GM18505 (cell line): ENCODE data around the gene APBB2.

Experiments used
- ATAC-seq: cut with Tn5 transposase; IDR thresholded peaks from one replicate; pipeline ENCODE4 v1.9.1; 2021; ENCODE audit not compliant: unreplicated experiment
- POLR2A ChIP-seq: IDR thresholded peaks from 4 replicates; pipeline ENCODE4 v1.6.1; 2011; ENCODE audit warnings: borderline replicate concordance; ENCODE audit not compliant: insufficient read depth, insufficient read length; ENCODE audit errors: extremely low read depth

APBB2 gene

DNA sequence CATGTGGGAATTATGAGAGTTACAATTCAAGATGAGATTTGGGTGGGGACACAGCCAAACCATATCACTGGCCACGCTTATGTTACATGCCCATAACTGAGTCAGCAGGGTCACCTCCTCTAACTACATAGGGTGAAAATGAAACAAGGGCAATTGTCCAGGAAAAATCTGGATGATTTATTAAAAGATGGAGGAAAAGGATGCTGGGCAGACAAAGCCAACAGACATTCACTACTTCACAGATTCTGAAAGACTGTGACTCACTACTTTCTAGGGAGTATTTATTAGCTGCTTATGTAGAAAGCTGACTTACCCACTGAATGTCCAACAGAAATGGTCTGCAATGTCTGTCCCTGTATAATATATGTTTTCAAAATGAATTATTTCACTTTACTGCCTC lies 72.4 kb downstream of the APBB2 start:
- no peak for ATAC-seq

GRCh38 chr4:41140410-41140809 lies 73.9 kb downstream of the APBB2 start:
- ATAC-seq: no peak
- TF ChIP-seq POLR2A: no peak

More for the DNA sequence above, 72.4 kb downstream of the APBB2 start:
- TF ChIP-seq POLR2A: no peak

- no peak for TF ChIP-seq POLR2A
- no peak for ATAC-seq
These were observed 76.5 kb downstream of the APBB2 start for GRCh38 chr4:41137879-41138278.

DNA sequence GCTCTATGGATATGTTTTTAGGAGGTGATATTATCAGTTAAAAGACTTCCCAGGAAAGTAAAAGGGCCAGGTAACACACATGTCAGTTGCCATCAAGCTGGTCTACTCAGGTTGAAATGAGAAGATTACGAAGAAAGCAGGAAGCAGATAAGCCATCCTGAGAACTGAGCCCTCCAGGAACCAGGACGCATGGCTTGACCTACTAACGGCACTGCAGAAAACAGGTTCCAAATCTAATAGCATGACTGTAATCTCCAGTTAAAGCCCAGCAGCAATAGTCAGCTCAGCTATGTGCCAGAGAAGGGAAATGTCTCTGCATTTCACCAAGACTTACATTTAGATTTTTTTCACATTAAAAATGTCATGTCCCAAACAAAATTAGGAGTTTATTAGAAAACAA lies 77.9 kb downstream of the APBB2 start:
- no peak for ATAC-seq
- no peak for TF ChIP-seq POLR2A

DNA sequence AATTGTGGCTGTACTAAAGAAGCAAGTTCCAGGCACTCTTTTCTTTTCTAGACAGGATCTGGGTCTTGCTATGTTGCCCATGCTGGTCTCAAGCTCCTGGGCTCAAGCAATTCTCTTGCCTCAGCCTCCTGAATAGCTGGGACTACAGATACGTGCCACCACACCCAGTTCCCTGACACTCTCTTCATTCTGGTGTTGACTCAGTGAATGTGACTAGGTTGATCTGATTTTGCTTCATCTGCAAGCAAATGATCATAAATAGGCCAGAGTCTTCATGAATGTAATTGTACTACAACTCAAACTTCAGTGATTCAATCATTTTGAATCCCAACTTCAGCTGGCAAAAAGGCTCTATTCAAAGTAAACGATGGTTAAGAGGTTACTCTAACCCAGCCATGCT lies 78.5 kb downstream of the APBB2 start:
- ATAC-seq: no peak
- no peak for TF ChIP-seq POLR2A

DNA sequence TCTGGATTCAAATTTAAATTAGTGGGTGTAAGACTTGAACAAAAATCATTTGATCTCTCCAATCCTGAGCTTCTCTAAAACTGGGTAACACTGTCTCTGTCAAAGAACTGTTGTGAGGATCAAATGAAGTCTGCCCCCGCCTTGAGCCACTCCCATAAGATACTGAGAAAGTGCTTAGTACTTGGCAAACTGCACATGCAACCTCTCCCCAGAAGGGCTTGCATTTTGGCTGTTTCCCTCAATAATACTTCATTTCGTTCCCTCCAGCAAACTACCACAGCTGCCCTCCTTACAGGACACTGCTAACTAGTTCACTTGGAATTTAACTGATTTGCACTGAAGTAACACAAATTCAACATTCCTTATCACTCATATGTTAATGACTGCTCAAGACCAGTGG lies 79.8 kb downstream of the APBB2 start:
- ATAC-seq: no peak
- TF ChIP-seq POLR2A: no peak

DNA sequence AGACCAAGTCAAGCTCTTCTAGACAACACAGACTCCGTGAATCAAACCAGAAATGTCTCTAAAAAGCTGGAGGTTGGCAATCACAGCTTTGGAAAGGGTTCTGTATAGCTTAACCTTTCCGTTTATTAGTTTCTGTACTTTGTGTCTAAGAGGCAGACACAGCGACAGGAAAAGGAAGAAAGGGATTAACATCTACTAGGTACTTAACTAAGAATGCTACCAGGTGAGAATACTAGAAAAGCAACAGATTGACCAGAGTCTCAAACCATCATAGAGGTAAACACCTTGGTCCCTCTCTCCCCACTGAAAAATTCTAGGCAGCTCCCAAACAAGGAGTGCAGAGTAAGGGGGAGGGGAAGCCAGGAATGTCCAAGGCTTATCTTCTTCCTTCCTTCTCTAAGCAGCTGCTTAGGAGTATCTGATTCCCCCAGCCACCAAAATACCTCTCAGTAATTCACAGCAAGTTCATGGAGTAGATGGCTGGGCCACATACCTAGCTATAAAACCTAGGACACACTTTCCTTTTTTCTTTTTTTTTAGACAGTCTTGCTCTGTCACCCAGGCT lies 80.8 kb downstream of the APBB2 start:
- TF ChIP-seq POLR2A: no peak
- ATAC-seq: no peak

DNA sequence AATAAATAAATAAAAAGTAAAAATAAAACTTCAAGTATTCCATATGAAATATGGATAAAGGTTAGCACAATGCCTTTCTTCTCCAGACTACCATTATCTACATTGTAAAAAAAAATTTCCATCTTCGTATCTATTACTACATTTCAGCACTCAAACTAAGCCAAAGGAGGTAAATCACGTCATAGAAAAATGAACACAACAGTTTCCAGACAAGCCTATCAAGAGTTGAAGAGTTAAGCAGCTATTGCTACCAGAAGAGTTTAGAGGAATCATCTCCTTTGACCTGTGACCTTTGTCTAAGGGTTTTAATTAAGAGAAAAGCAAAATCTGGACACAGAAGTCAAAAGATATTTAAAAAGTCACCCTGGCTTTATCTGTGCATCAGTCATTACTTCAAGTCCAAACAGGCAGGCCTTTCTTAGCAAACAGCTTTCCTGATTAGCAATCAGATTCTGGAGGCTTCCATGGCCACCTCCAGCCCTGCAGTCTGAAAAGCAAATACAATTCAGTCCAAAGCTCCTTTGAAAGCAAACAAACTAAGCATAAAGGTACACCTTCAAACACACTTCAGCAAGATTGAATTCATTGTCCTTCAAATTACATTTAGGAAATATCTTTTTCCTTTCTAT lies 82.2 kb downstream of the APBB2 start:
- ATAC-seq: no peak
- no peak for TF ChIP-seq POLR2A

GRCh38 chr4:41129936-41130440 lies 84.4 kb downstream of the APBB2 start:
- no peak for ATAC-seq
- TF ChIP-seq POLR2A: no peak

GRCh38 chr4:41129128-41129754 lies 85.1 kb downstream of the APBB2 start:
- ATAC-seq: no peak
- no peak for TF ChIP-seq POLR2A

- ATAC-seq: no peak
- no peak for TF ChIP-seq POLR2A
These were observed 88.6 kb downstream of the APBB2 start for GRCh38 chr4:41125558-41126311.

DNA sequence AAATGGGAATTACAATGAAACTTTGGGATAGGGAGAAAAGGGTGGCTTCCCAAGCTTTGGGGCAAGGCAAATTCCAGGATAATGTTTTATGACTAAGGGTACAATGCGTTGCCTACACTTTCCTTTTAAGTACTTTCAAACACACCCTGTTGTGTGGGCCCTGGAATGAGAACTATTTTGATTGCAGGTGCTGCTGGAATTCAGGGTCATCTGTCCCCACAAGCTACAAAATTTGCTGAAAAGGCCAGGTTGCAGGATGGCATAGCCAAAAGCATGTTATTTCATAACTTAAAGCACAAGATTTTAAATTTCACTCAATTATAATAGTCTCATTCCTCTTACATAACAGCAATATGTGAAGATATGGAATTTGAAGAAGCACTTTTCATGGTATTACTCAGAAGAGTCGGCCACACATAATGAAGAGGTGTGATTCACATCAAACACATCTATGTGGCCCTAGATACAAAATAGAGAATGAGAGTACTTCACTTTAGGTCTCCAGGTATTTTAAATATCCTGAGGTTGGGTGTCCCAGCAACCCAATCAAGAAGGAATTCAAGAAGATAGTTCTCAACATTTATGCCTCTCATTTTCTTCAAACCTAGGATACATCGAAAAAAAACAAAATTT lies 89.3 kb downstream of the APBB2 start:
- no peak for TF ChIP-seq POLR2A
- ATAC-seq: no peak

- ATAC-seq: no peak
- TF ChIP-seq POLR2A: no peak
These were observed 91.6 kb downstream of the APBB2 start for GRCh38 chr4:41122775-41123174.
